H54 (cell line): ENCODE data around the gene NPLOC4.
"Not testable (repeated sequence)": the region's sequence is repeated elsewhere in the genome, so short reads cannot be mapped to it uniquely, and the experiment has no call there.

Experiments
- DNase-seq: peaks from one replicate; pipeline ENCODE4 v3.0.0; 2011; ENCODE audit warnings: low spot score, mixed read lengths; ENCODE audit not compliant: insufficient read length
- FAIRE-seq: peaks from 3 replicates; lab custom pipeline; 2011; peaks lifted over from hg19 to GRCh38; lab: Jason Lieb, UNC
- POLR2A ChIP-seq: IDR thresholded peaks from 2 replicates; pipeline ENCODE4 v1.6.1; 2011; ENCODE audit warnings: low read depth, mild to moderate bottlenecking, low read length

NPLOC4 gene

GRCh38 chr17:81635431-81635830 lies 1.5 kb downstream of the NPLOC4 start:
- FAIRE-seq: no peak
- no peak for DNase-seq
- TF ChIP-seq POLR2A: no peak

GRCh38 chr17:81631482-81631881 lies 5.4 kb downstream of the NPLOC4 start:
- FAIRE-seq (no peak), DNase-seq (no peak)
- TF ChIP-seq POLR2A: no peak

- no peak for TF ChIP-seq POLR2A
- FAIRE-seq (no peak), DNase-seq (no peak)
Observed at GRCh38 chr17:81630274-81630673, 6.6 kb downstream of the NPLOC4 start.

- DNase-seq (no peak), FAIRE-seq (no peak)
- no peak for TF ChIP-seq POLR2A
Observed at GRCh38 chr17:81621494-81622130, 15.3 kb downstream of the NPLOC4 start.

- not testable (repeated sequence) for FAIRE-seq, DNase-seq
Observed at GRCh38 chr17:81618307-81618706, 18.6 kb downstream of the NPLOC4 start.

- no peak for FAIRE-seq
- TF ChIP-seq POLR2A: no peak
- DNase-seq: no peak
Observed at GRCh38 chr17:81616877-81617276, 20.0 kb downstream of the NPLOC4 start.

- FAIRE-seq (no peak), DNase-seq (no peak)
- TF ChIP-seq POLR2A: no peak
Observed at GRCh38 chr17:81615401-81615930, 21.4 kb downstream of the NPLOC4 start.

- DNase-seq: no peak
- no peak for TF ChIP-seq POLR2A
- FAIRE-seq: no peak
Observed at GRCh38 chr17:81612172-81612970, 24.5 kb downstream of the NPLOC4 start.

GRCh38 chr17:81609541-81610311 lies 27.2 kb downstream of the NPLOC4 start:
- FAIRE-seq (no peak), DNase-seq (no peak)
- TF ChIP-seq POLR2A: no peak

- no peak for DNase-seq
- TF ChIP-seq POLR2A: no peak
- FAIRE-seq: no peak
Observed at GRCh38 chr17:81608605-81609004, 28.3 kb downstream of the NPLOC4 start.

GRCh38 chr17:81608082-81608481 lies 28.8 kb downstream of the NPLOC4 start:
- no peak for FAIRE-seq
- DNase-seq: no peak
- TF ChIP-seq POLR2A: no peak

GRCh38 chr17:81607431-81607830 lies 29.5 kb downstream of the NPLOC4 start:
- FAIRE-seq (no peak), DNase-seq (no peak)
- no peak for TF ChIP-seq POLR2A

GRCh38 chr17:81603846-81604610 lies 32.9 kb downstream of the NPLOC4 start:
- DNase-seq (no peak), FAIRE-seq (no peak)
- no peak for TF ChIP-seq POLR2A
